Measurements from ENCODE around the gene IRF5. TPM values are rescaled to one million over a fixed set of nuclear protein-coding genes. Genes with fewer than 3 reads are reported as not detected.

IRF5 gene
- total RNA-seq, 2 experiments from 2014 or later, result 8.2 to 21.9 TPM

- peak overlapping the region; percentile 80 for H3K4me2 ChIP-seq (ENCODE audit: low read length)
- H3K79me2 ChIP-seq (ENCODE audit: insufficient read depth, low read depth, low read length), result no peaks in the 10 kb centered on the region
- peak overlapping the region; percentile 87 for H3K27ac ChIP-seq (ENCODE audit: low read depth, low read length, poor library complexity, severe bottlenecking)
- intact Hi-C loops (cut with micrococcal nuclease; ENCODE audit: unreplicated experiment), result loop anchor here (1.0 to 5.0 kb wide), 2 partner anchors 15 to 97 kb away; no protein-coding TSS in a partner anchor
- TSS peak; percentile 75 for BruUV-seq (replicated peaks)
- H4K20me1 ChIP-seq (ENCODE audit: insufficient read depth, low read length), result no peaks in the 10 kb centered on the region
- H3K9me2 ChIP-seq (ENCODE audit: insufficient read depth, low read length), result no peaks in the 10 kb centered on the region
- CTCF ChIA-PET (ENCODE audit: unreplicated experiment), result interaction anchor here (1.0 to 2.4 kb wide), 2 partner anchors 8 to 15 kb away, joined by 3 to 11 read pairs; no protein-coding TSS in a partner anchor
- H2AFZ ChIP-seq (ENCODE audit: low read length), result peak overlapping the region; percentile 55; the same call in 1 of the 2 replicates
- H3K4me3 ChIP-seq (ENCODE audit: low read depth, low read length, poor library complexity, severe bottlenecking), result peak overlapping the region; percentile 44
- TF ChIP-seq EZH2phosphoT487 (IDR thresholded peaks at IDR 0.05; ENCODE audit: borderline replicate concordance, low read depth, low read length), result no peak
- TF ChIP-seq CTCF (conservative IDR thresholded peaks at IDR 0.05; ENCODE audit: low read length), result peak; percentile 43; the same call in 1 of the 2 replicates
- H3K4me1 ChIP-seq (ENCODE audit: insufficient read depth, low read length, poor library complexity, severe bottlenecking), result peaks cover 42% of the 10 kb centered on the region
- peaks cover 96% of the 10 kb centered on the region for H3K36me3 ChIP-seq (ENCODE audit: insufficient read depth, low read length)
- no peaks in the 10 kb centered on the region for H3K9me3 ChIP-seq (ENCODE audit: low read length)
- DNase-seq (ENCODE audit: low spot score), result peak; percentile 74
- POLR2A ChIA-PET, result interaction anchor here (0.6 to 2.6 kb wide), 10 partner anchors 11 to 449 kb away, joined by 3 to 29 read pairs (median 4); no protein-coding TSS in a partner anchor
Observed at GRCh38 chr7:128954830-128955802, 17.4 kb downstream of the IRF5 start.

GRCh38 chr7:128955981-128956380, 18.3 kb downstream of the IRF5 start:
- ChIA-PET POLR2A (interaction anchor here (1.1 to 2.0 kb wide), 4 partner anchors 10 to 86 kb away, joined by 3 to 5 read pairs (median 4); no protein-coding TSS in a partner anchor), CTCF (ENCODE audit: unreplicated experiment) (no interaction called here)
- no TSS peak for BruUV-seq (replicated peaks)
- no peak overlapping the region for H2AFZ ChIP-seq (ENCODE audit: low read length)
- H3K9me2 ChIP-seq (ENCODE audit: insufficient read depth, low read length), result no peaks in the 10 kb centered on the region
- TF ChIP-seq EZH2phosphoT487 (IDR thresholded peaks at IDR 0.05; ENCODE audit: borderline replicate concordance, low read depth, low read length) (no peak), CTCF (conservative IDR thresholded peaks at IDR 0.05; ENCODE audit: low read length) (no peak)
- peaks cover 42% of the 10 kb centered on the region for H3K4me1 ChIP-seq (ENCODE audit: insufficient read depth, low read length, poor library complexity, severe bottlenecking)
- peak overlapping the region; percentile 87 for H3K27ac ChIP-seq (ENCODE audit: low read depth, low read length, poor library complexity, severe bottlenecking)
- no peaks in the 10 kb centered on the region for H4K20me1 ChIP-seq (ENCODE audit: insufficient read depth, low read length)
- H3K79me2 ChIP-seq (ENCODE audit: insufficient read depth, low read depth, low read length), result no peaks in the 10 kb centered on the region
- intact Hi-C loops (cut with micrococcal nuclease; ENCODE audit: unreplicated experiment), result loop anchor here (1.0 to 5.0 kb wide), 2 partner anchors 16 to 96 kb away; no protein-coding TSS in a partner anchor
- no peak overlapping the region for H3K4me3 ChIP-seq (ENCODE audit: low read depth, low read length, poor library complexity, severe bottlenecking)
- H3K36me3 ChIP-seq (ENCODE audit: insufficient read depth, low read length), result peaks cover 90% of the 10 kb centered on the region
- no peaks in the 10 kb centered on the region for H3K9me3 ChIP-seq (ENCODE audit: low read length)
- no peak for DNase-seq (ENCODE audit: low spot score)
- H3K4me2 ChIP-seq (ENCODE audit: low read length), result peak overlapping the region; percentile 80

Data from OCI-LY7 (cell line).